Measurements from ENCODE around the gene MLX.
"Not testable (repeated sequence)": the region's sequence is repeated elsewhere in the genome, so short reads cannot be mapped to it uniquely, and the experiment has no call there.

GRCh38 chr17:42545755-42546505, 21.0 kb upstream of the MLX start:
- TF ChIP-seq, protein P1, sequence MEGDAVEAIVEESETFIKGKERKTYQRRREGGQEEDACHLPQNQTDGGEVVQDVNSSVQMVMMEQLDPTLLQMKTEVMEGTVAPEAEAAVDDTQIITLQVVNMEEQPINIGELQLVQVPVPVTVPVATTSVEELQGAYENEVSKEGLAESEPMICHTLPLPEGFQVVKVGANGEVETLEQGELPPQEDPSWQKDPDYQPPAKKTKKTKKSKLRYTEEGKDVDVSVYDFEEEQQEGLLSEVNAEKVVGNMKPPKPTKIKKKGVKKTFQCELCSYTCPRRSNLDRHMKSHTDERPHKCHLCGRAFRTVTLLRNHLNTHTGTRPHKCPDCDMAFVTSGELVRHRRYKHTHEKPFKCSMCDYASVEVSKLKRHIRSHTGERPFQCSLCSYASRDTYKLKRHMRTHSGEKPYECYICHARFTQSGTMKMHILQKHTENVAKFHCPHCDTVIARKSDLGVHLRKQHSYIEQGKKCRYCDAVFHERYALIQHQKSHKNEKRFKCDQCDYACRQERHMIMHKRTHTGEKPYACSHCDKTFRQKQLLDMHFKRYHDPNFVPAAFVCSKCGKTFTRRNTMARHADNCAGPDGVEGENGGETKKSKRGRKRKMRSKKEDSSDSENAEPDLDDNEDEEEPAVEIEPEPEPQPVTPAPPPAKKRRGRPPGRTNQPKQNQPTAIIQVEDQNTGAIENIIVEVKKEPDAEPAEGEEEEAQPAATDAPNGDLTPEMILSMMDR (IDR thresholded peaks at IDR 0.05), result not testable (repeated sequence)
- TF ChIP-seq POLR2A (IDR thresholded peaks at IDR 0.05); EP300 (IDR thresholded peaks at IDR 0.05; ENCODE audit: low read depth); POLR2AphosphoS5 (IDR thresholded peaks at IDR 0.05): not testable (repeated sequence)

All from transverse colon (tissue), 4 donors.